GM18526 (cell line): ENCODE results near the gene HLTF.

Source experiments
- POLR2A ChIP-seq: IDR thresholded peaks from 3 replicates; pipeline ENCODE4 v1.6.1; 2011; ENCODE audit not compliant: insufficient read length; ENCODE audit errors: extremely low read depth

The HLTF gene

DNA sequence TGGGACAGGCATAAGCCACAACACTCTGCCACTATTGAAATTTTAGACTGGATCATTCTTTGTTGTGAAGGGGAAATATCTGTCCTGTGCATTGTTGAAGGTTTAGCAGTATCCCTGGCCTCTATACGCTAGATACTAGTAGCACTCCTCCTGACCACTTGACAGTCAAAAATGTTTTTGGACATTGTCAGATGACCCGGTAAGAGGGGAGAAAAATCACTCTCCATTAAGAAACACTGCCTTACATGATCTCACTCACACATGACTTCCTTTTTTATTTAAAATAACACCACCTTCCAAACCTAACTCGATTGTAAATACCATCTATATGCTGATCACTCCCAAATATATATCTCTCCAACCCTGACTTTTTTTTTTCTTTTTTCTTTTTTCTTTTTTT lies 15.3 kb upstream of the HLTF start:
- TF ChIP-seq POLR2A, result no peak

DNA sequence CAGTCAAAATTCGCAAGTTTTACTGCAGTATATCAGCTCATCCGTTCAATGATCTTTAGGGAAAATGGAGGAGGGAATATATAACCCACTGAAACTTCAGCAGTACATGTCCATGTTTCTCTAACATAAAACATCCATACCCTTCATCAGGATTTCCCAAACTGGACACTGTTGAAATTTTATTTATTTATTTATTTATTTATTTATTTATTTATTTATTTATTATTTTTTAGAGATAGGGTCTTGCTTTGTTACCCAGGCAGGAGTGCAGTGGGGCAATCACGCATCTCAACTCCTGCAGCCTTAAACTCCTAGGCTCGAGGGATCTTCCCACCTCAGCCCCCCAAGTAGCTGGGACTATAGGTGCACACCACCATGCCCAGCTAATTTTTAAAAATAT lies 14.8 kb upstream of the HLTF start:
- TF ChIP-seq POLR2A, result no peak

DNA sequence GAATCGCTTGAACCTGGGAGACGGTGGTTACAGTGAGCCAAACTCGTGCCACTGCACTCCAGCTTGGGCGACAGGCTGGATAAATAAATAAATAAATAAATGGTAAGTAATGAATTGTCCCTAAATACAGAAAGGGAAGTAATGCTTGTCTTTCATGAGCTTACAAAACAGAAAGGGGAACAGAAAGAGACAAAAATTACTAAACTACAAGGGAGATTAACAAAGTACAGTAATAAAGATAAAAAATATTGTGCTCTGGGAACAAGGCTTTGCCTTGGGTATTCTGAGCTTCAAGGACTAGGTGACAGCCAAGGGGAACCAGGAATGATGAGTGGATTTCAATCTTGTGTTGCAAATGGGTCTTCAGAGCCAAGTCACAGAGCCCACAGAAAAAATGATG lies 9.2 kb upstream of the HLTF start:
- TF ChIP-seq POLR2A, result no peak

DNA sequence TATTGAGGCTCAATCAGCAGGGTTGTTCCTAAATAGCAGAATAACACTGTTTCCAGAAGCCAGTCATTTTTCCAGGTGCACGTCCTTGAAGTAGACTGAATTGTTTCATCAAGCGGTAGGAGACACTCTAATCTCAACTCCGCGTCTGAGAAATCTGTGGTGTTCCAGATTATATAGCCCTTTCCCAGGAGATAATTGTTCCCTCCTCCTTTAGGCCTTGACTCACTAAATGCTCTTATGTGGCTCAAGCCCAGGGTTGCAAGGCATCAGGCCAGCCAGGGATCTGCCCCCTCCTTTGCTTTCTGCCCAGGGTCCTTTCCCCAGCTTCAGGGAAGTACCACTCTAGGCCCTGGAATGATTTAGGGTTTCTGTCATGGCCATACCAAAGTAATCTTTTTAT lies 5.7 kb upstream of the HLTF start:
- TF ChIP-seq POLR2A, result no peak

DNA sequence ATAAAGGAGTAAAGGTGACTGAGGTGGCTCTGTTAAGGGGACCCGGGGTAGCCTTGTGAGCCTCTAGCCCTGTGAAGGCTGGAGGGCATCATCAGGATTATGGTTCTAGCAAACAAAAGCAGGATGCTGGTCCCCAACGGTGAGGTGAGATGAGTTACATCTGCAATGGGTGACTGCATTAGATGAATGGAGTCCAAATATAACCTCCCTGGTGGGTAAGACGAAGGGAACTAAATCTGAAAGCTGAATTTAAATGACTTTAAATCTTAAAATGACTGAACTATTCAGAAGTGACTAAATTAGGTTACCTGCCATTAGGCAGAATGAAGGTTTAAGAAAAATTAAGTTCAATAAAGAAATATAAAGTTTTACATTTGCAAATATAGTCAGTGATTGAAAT lies 4.6 kb upstream of the HLTF start:
- TF ChIP-seq POLR2A, result no peak

DNA sequence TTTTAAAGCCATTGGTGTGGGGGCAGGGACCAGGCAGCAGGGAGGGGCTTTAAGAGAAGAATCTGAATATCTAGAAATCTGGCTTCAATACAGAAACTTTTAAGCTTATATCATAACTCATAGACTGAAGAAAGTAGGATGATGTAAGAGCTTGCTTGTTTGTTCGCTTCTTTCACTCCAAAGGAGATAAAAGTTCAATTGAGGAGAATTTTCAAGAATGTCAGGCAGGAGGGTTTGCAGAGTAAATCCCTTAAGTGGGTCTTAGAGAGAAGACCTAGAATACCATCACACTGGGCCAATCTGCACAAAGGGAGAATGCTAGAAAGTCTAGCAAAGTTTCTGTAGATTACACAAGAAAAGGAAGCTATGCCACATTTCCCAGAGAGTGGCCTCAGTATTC lies 4.1 kb upstream of the HLTF start:
- TF ChIP-seq POLR2A, result no peak

DNA sequence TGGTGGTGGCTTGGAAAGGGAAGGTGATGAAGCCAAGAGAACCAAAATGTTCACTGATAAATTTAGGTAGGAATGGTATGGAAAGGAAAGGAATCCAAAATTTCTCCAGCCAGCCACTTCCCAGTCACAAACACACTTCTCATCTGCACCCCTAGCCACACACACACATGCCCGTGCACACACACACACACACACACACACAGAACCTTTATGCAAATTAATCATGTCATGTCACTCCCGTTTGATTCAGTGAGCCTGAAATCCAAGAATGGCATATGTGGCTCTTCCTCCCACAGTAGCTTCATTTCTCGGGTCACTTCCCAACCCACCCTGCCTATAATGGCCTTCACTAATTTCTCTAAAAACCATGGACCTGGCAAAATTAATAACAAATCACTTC lies 3.1 kb upstream of the HLTF start:
- TF ChIP-seq POLR2A, result no peak

DNA sequence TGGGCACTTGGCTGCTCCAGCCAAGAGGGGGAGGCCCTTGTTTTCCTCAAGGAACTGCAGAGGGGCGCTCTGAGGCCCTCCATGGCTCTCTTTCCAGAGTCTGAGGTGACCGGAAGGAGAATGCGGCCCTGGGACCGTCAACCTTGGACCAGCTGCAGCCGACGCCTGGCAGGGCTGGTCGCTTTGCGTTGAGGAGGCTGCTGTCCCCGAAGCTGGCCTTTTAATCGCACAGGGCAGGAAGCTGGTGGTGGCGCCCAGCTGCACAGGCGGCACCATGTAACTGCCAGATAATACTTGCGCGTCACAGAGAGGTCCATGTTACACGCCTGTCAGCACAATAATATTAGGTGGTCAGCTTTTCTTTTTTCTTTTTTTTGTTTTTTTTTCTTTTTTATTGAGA lies 875 bp upstream of the HLTF start:
- TF ChIP-seq POLR2A, result no peak

DNA sequence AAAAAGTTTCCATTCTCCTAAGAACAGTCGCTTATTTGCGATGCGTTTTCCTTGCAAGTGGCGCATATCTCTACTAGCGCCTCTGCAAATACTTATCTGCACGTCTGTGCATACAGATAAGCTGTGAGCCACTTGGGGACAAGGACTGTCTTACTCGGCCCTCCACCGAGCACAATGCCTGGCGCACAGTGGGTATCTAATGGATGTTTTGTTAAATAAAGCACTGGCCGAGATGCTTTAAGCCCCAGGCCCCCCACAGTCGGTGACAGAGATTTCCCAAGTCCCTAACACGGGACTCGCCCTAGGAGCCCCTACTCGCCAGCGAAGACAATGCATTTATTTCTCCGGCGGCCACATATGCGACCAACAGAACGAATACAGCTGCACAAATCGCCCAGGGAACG lies 503 bp downstream of the HLTF start:
- TF ChIP-seq POLR2A, result no peak

DNA sequence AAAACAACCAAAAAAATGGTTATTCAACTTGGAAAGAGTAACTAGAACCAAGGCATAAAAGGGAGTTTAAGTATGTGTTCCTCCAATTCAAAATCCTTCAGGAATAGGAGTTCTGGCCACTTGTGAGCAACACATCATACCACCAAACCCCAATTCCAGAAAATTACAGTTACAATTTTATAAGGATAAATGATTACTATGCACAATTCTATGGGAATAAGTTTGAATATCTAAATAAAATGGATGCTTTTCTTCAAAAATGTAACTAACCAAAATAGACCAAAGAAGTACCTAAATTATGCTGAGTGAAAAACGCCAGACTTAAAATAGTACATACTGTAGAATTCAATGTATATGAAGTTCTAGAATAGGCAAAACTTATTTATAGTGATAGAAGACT lies 4.6 kb downstream of the HLTF start:
- TF ChIP-seq POLR2A, result no peak

DNA sequence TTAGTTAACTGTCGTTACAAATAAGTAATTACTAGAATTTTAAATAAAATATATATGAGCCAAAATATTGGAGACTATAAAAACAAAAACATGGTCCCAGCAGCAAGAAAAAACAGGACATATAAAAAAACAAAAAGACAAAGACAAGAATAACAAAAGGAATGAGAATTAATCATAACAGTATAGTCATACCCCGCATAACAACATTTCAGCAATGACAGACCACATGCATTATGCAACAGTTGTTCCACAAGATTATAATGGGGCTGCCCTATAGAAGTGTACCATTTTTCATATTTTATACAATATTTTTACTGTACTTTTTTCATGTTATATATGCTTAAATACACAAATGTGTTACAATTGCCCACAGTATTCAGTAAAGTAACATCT lies 5.6 kb downstream of the HLTF start:
- no peak for TF ChIP-seq POLR2A

DNA sequence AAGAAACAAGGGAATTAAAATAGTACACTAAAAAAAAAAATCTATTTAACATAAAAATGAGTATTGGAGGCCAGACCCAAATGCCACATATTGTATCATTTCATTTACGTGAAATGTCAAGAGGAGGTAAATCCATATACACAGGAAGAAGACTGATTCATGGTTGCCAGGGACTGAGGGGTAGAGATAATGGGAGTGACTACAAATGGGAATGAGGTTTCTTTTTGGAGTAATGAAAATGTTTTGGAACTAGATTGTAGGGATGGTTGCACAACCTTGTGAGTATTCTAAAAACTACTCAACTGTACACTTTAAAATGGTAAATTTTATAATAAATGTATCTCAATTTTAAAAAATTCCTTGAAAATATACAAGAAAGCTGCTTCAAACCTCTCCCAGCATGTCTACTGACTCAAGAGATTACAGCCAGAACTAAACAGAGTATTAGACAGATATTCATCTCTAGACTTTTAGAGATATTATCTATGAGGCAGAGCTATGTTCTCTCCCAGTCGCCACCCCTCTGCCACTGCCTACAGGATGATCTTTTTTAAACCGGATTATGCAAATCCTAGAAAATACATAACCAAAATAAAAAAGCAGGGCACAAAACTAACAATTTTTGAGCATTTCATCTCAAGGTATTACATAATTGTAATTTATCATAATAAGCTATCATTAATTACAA lies 6.2 kb downstream of the HLTF start:
- TF ChIP-seq POLR2A, result no peak

DNA sequence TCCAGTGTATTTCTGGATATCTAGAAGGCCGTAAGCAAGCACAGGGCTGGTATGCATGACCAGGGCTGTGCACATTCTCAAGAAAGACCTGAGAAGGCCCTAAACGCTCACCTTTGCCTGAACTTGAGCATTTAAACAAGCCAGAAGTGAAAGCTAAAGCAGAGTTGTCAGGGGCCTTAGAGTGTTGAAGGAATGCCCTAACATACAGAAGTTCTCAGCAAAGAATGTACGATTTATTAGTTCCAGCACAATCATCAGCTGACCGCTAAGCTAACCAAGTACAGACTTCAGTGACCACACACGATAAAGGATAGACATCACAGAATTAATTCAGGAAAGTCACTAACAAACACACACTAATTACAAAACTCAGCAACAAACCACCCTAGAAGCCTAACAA lies 8.7 kb downstream of the HLTF start:
- TF ChIP-seq POLR2A, result no peak

DNA sequence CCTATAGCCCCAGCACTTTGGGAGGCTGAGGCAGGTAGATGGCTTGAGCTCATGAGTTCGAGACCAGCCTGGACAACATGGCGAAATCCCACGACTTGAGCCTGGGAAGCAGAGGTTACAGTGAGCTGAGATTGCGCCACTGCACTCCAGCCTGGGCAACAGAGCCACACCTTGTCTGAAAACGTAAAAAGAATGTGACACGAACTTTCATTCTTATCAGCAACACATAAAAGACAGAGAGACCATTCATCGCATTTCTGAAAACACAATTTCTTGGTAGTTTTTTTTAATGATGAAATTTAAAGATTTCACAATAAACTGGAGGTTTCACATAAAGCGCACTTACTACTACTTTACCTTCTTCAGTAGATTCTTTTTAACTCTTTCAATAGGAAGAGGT lies 18.4 kb downstream of the HLTF start:
- no peak for TF ChIP-seq POLR2A

DNA sequence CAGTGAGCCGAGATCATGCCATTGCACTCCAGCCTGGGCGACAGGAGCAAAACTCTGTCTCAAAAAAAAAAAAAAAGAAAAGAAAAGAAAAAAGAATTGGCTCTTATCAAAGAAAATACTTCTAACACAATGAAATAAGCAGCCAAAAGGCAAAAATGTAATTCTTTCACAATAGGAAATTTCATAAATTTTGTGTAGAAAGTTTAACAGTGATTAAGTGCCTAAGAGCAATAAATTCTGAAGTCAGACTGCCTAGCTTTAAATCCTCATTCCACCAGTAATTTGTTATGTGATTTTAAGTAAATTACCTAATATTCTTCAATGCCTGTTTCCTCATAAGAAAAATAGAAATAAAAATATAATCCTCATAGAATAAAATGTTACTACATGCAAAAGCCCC lies 24.6 kb downstream of the HLTF start:
- no peak for TF ChIP-seq POLR2A

DNA sequence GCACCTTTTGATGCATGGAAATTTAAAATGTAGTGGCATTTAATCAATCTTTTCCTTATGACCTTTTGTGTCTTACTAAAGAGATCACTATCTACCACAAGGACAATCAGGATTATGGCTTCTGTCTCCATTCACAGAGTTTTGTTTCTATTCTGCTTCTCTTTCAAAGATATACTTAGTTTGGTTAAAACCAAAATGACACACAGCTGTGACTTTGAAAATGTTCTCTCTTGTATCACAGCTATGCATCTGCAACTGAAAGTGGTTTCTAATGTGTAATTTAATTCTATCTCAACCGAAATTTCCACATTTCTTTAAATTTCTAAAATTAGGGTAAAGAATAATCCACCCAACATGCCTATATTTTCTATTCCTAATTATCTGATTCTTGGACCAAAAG lies 27.7 kb downstream of the HLTF start:
- no peak for TF ChIP-seq POLR2A

DNA sequence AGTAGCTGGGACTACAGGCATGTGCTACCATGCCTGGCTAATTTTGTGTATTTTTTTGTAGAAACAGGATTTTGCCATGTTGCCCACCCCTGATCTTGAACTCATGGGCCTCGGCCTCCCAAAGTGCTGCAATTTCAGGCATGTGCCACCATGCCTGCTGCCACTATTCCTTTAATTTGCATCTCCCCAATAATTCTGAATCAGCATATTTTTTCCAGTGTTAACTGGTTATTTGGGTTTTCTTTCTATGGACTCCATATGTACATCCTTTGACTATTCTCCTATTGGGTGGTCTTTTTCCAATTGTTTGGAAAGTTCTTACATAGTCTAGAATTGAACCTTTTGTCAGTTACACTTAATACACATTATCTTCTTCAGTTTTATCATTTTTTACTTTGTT lies 28.1 kb downstream of the HLTF start:
- no peak for TF ChIP-seq POLR2A

DNA sequence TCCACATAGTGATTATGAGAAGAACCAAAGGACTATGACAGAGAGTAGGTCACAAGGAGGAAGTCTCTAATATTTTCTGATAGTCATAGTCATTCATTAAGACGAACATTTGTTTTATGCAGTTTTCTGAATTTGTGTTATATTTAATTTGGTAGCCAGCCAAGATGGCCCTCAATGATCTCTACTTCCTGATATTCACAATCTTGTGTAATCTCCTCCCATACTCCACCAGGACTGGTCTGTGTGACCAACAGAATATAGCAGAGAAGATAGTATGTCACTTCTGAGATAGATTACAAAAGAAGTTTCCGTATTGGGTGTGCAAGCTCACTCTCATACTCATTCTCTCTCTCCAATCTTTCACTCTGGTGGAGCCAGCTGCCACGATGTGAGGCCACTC lies 30.8 kb downstream of the HLTF start:
- TF ChIP-seq POLR2A, result no peak
